Uterus (tissue), 4 donors: Measurements from ENCODE around the gene EVI5. TPM values are rescaled to one million over a fixed set of nuclear protein-coding genes. Genes with fewer than 3 reads are reported as not detected.

ENCODE experiments used
- small RNA-seq: library from RNA; depleted of rRNA; stranded (forward); fragments of <200 nt; gene quantifications from one replicate; pipeline ENCODE3, GENCODE V24; 2016
- total RNA-seq, 4 donors: library from RNA; depleted of rRNA in 3 of 4; stranded (reverse); fragments of >200 nt in 3 of 4; gene quantifications; one replicate each; pipeline versions ENCODE4 v1.1.0 to v1.2.4, GENCODE V29; 2014 to 2023
- donor health status: DM: yes; HTN: yes; CAD: no.

The EVI5 gene
- total RNA-seq, 4 donors from 2014 or later: 53.0 to 112 (median 58.4) TPM

Small RNA genes lying within 50 kb of the gene (small RNA-seq; reads per million reads assigned to genes)
- gene AC104332.2 (not detected), gene RNU4-59P (not detected)

Other genes starting within 250 kb of the EVI5 start
- 1,000 to 10,000 TPM; 1,299 to 3,386 (median 2,410) TPM for gene RPL5, start 46.9 kb upstream of the EVI5 start, total RNA-seq
- gene DIPK1A, start 176.4 kb upstream of the EVI5 start, total RNA-seq: 10 to 100 TPM; 15.5 to 28.4 (median 20.8) TPM